A549 (cell line): Measurements from ENCODE around the gene FAM53B. TPM values are rescaled to one million over a fixed set of nuclear protein-coding genes. Genes with fewer than 3 reads are reported as not detected.

Experiments
- ATAC-seq, 2 experiments: fragments of 200-7000 bp in 1 of 2; fragments of >200 bp in 1 of 2; cut with Nextera tagmentation in 1 of 2; cut with Tn5 transposase in 1 of 2; 3 replicates each; pipeline versions ENCODE4 v1.8.0 to v1.9.1; 2018 to 2020; ENCODE audit warnings: mild to moderate bottlenecking in 1 of 2, moderate library complexity in 1 of 2
- CTCF ChIA-PET: fragments of 300-600 bp; sonication (Branson Sonifier 250); formaldehyde crosslinking; extraction: SDS; loops from one replicate; lab custom pipeline; 2021; ENCODE audit warnings: antibody characterized with exemption, inconsistent platforms; lab: Yijun Ruan, JAX
- POLR2A ChIA-PET: fragments of 350-600 bp; formaldehyde crosslinking; extraction: SDS; loops from one replicate; lab custom pipeline; 2021; ENCODE audit warnings: antibody characterized with exemption, inconsistent platforms; lab: Yijun Ruan, JAX
- DNase-seq, 2 experiments: peaks; one replicate each; pipeline versions ENCODE4 v3.0.0 to v3.0.0-alpha.2; 2011 to 2016; ENCODE audit warnings: low read depth in 1 of 2, low spot score in 1 of 2
- FAIRE-seq: peaks from 2 replicates; lab custom pipeline; 2011; peaks lifted over from hg19 to GRCh38; lab: Jason Lieb, UNC
- H3K27ac ChIP-seq, 2 experiments: fragments of >200 bp; sonication (Bioruptor Twin); formaldehyde crosslinking; 3 replicates each; pipeline ENCODE4 v1.5.1; 2016 to 2017
- H3K4me1 ChIP-seq: fragments of >200 bp; sonication (Bioruptor Twin); formaldehyde crosslinking; 3 replicates; pipeline ENCODE4 v1.6.1; 2016
- H3K4me2 ChIP-seq: fragments of >200 bp; sonication (Bioruptor Twin); formaldehyde crosslinking; 3 replicates; pipeline ENCODE4 v1.6.1; 2016
- H3K4me3 ChIP-seq: fragments of >200 bp; sonication (Bioruptor Twin); formaldehyde crosslinking; 3 replicates; pipeline ENCODE4 v1.5.1; 2016
- H3K9me3 ChIP-seq: fragments of >200 bp; sonication (Bioruptor Twin); formaldehyde crosslinking; 3 replicates; pipeline ENCODE4 v1.6.1; 2016
- BHLHE40 ChIP-seq: IDR thresholded peaks from 2 replicates; pipeline ENCODE4 v1.6.1; 2012; ENCODE audit warnings: low read depth, low read length, inconsistent platforms
- CBX8 ChIP-seq: fragments of 200-600 bp; sonication (generic); IDR thresholded peaks from 2 replicates; pipeline ENCODE4 v1.6.1; 2016
- CEBPB ChIP-seq, 2 experiments: fragments of >200 bp in 1 of 2; sonication (Bioruptor Twin) in 1 of 2; formaldehyde crosslinking in 1 of 2; IDR thresholded peaks; 2 replicates each; pipeline ENCODE4 v1.6.1; 2012 to 2016
- EHMT2 ChIP-seq: fragments of 200-600 bp; sonication (generic); IDR thresholded peaks from 2 replicates; pipeline ENCODE4 v1.6.1; 2016; ENCODE audit warnings: antibody characterized with exemption, low read depth, mild to moderate bottlenecking, moderate library complexity
- ESRRA ChIP-seq: fragments of 150-350 bp; IDR thresholded peaks from 2 replicates; pipeline ENCODE4 v1.6.1; 2014; ENCODE audit warnings: mild to moderate bottlenecking, low read length, borderline replicate concordance
- FOXS1 ChIP-seq: fragments of 250-450 bp; sonication (Bioruptor Pico); IDR thresholded peaks from 2 replicates; pipeline ENCODE4 v1.5.0; 2020; ENCODE audit warnings: mild to moderate bottlenecking, moderate library complexity
- GATA3 ChIP-seq: IDR thresholded peaks from 2 replicates; pipeline ENCODE4 v1.6.1; 2012; ENCODE audit warnings: borderline replicate concordance
- HOXA7 ChIP-seq: fragments of 250-450 bp; sonication (Bioruptor Pico); IDR thresholded peaks from 2 replicates; pipeline ENCODE4 v1.5.0; 2020; ENCODE audit warnings: mild to moderate bottlenecking, moderate library complexity
- HOXB13 ChIP-seq: fragments of 250-450 bp; sonication (Bioruptor Pico); IDR thresholded peaks from 2 replicates; pipeline ENCODE4 v1.5.0; 2020; ENCODE audit warnings: low read depth, mild to moderate bottlenecking, moderate library complexity
- HOXB5 ChIP-seq: fragments of 250-450 bp; sonication (Bioruptor Pico); IDR thresholded peaks from 2 replicates; pipeline ENCODE4 v1.5.0; 2020; ENCODE audit warnings: mild to moderate bottlenecking, moderate library complexity
- KDM1A ChIP-seq: fragments of 200-600 bp; sonication (generic); IDR thresholded peaks from 2 replicates; pipeline ENCODE4 v1.6.1; 2016; ENCODE audit warnings: low read depth, mild to moderate bottlenecking
- MAFK ChIP-seq: fragments of 450-650 bp; IDR thresholded peaks from 2 replicates; pipeline ENCODE4 v1.6.1; 2014; ENCODE audit not compliant: partially characterized antibody
- MYC ChIP-seq: IDR thresholded peaks from 2 replicates; pipeline ENCODE4 v1.6.1; 2012; ENCODE audit warnings: mild to moderate bottlenecking, inconsistent platforms, low read length, improper control_type of control experiment, borderline replicate concordance
- RFX5 ChIP-seq: fragments of 450-650 bp; IDR thresholded peaks from 2 replicates; pipeline ENCODE4 v1.7.1; 2014; ENCODE audit warnings: antibody characterized with exemption, mild to moderate bottlenecking, moderate library complexity
- SMC3 ChIP-seq: fragments of >200 bp; sonication (Bioruptor Twin); formaldehyde crosslinking; IDR thresholded peaks from 3 replicates; pipeline ENCODE4 v1.6.1; 2018; ENCODE audit warnings: inconsistent platforms
- TP53 ChIP-seq: fragments of 250-450 bp; sonication (Bioruptor Pico); IDR thresholded peaks from 2 replicates; pipeline ENCODE4 v1.5.0; 2021; ENCODE audit warnings: mild to moderate bottlenecking, moderate library complexity
- WGBS: methylation state at CpG from one replicate; pipeline ENCODE4 v1.1.6; 2017; ENCODE audit errors: missing lambda C conversion rate; 5-methylcytosine and 5-hydroxymethylcytosine counted together
- polyA plus RNA-seq, 4 experiments: library from polyadenylated mRNA; depleted of rRNA in 3 of 4; stranded (reverse); fragments of >200 nt; fragmentation: RNase III in 1 of 4; extraction: RNeasy Plus Mini Kit Qiagen cat#74134 plus additional on column Dnase treatment in 1 of 4; gene quantifications; 2 replicates in 3 of 4; 3 replicates in 1 of 4; pipeline ENCODE4 v1.2.3, GENCODE V29; 2011 to 2017
- TF ChIP-seq, protein P1 (sequence below): fragments of 150-350 bp; IDR thresholded peaks from 2 replicates; pipeline ENCODE4 v1.6.1; 2014; ENCODE audit warnings: low read depth, mild to moderate bottlenecking, low read length
- TF ChIP-seq, protein P2 (sequence below): fragments of 200-600 bp; sonication (generic); IDR thresholded peaks from 2 replicates; pipeline ENCODE4 v1.6.1; 2016; ENCODE audit warnings: antibody characterized with exemption, mild to moderate bottlenecking, moderate library complexity
- TF ChIP-seq, protein P3 (sequence below): IDR thresholded peaks from 2 replicates; pipeline ENCODE4 v1.6.1; 2012; ENCODE audit warnings: low read depth, borderline replicate concordance
- TF ChIP-seq, protein P4 (sequence below): IDR thresholded peaks from 2 replicates; pipeline ENCODE4 v1.6.1; 2012
- TF ChIP-seq, protein P5 (sequence below): fragments of >200 bp; sonication (Bioruptor Twin); formaldehyde crosslinking; IDR thresholded peaks from 2 replicates; pipeline ENCODE4 v1.6.1; 2016
- TF ChIP-seq, protein P6 (sequence below): fragments of 450-650 bp; IDR thresholded peaks from 2 replicates; pipeline ENCODE4 v1.6.1; 2014; ENCODE audit warnings: antibody characterized with exemption

The FAM53B gene
- polyA plus RNA-seq, 2 of the 4 experiments (the other 2 are of a cell fraction), result 5.1 to 8.5 TPM

DNA sequence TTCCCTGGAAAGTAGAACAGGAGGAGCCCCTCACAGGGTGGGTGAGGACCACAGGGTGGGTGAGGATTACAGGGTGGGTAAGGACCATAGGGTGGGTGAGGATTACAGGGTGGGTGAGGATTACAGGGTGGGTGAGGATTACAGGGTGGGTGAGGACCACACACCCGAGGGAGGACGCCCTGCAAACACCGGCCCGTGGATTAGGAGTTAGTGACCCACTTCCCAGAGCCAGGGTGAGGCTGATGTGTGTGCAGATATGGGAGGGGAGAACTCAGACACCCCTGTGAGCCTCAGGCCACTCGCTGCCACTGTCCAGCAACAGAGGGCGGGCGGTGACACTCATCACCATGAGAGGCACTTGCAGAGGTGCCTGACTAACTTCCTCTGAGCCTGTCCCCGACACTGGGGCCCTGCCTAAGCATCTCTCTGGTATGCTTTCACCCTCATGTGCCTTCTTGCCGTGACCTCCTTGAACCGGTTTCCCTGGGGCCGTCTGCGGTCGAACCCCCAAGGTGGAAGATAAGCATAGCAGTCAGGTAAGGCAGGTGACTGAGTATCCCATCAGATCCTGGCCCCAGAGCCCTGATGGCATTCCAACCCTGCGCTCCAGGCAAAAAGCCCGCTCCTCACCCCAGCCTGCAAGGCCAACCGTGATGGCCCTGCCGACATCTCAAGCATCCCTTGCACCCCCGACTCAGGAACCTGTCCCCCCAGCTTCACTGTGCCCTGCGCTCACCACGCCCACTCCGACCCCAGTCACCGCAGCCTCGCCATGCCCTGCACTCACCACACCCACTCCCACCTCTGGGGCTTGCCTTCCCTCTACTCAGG, 74.1 kb downstream of the FAM53B start:
- 88% methylated on average over 23 of the region's 23 CpGs for WGBS
- CTCF ChIA-PET, result no interaction called here
- Histone ChIP-seq H3K27ac (no peak overlapping the region), H3K9me3 (no peaks in the 10 kb centered on the region), H3K4me2 (no peak overlapping the region), H3K4me1 (peaks cover 11% of the 10 kb centered on the region; the same call in 2 of the 3 replicates)
- DNase-seq (no peak), FAIRE-seq (no peak), ATAC-seq (no peak)
- TF ChIP-seq, protein P1, sequence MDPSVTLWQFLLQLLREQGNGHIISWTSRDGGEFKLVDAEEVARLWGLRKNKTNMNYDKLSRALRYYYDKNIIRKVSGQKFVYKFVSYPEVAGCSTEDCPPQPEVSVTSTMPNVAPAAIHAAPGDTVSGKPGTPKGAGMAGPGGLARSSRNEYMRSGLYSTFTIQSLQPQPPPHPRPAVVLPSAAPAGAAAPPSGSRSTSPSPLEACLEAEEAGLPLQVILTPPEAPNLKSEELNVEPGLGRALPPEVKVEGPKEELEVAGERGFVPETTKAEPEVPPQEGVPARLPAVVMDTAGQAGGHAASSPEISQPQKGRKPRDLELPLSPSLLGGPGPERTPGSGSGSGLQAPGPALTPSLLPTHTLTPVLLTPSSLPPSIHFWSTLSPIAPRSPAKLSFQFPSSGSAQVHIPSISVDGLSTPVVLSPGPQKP, result no peak
- TF ChIP-seq, protein P2, sequence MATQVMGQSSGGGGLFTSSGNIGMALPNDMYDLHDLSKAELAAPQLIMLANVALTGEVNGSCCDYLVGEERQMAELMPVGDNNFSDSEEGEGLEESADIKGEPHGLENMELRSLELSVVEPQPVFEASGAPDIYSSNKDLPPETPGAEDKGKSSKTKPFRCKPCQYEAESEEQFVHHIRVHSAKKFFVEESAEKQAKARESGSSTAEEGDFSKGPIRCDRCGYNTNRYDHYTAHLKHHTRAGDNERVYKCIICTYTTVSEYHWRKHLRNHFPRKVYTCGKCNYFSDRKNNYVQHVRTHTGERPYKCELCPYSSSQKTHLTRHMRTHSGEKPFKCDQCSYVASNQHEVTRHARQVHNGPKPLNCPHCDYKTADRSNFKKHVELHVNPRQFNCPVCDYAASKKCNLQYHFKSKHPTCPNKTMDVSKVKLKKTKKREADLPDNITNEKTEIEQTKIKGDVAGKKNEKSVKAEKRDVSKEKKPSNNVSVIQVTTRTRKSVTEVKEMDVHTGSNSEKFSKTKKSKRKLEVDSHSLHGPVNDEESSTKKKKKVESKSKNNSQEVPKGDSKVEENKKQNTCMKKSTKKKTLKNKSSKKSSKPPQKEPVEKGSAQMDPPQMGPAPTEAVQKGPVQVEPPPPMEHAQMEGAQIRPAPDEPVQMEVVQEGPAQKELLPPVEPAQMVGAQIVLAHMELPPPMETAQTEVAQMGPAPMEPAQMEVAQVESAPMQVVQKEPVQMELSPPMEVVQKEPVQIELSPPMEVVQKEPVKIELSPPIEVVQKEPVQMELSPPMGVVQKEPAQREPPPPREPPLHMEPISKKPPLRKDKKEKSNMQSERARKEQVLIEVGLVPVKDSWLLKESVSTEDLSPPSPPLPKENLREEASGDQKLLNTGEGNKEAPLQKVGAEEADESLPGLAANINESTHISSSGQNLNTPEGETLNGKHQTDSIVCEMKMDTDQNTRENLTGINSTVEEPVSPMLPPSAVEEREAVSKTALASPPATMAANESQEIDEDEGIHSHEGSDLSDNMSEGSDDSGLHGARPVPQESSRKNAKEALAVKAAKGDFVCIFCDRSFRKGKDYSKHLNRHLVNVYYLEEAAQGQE, result no peak
- TF ChIP-seq ESRRA (no peak), MYC (no peak), SMC3 (no peak), HOXA7 (CRISPR knock-in tag) (no peak), BHLHE40 (no peak), KDM1A (no peak)
- TF ChIP-seq, all 56 proteins: peak for 0
- no peak overlapping the region for H3K4me3 ChIP-seq
- POLR2A ChIA-PET, result no interaction called here

DNA sequence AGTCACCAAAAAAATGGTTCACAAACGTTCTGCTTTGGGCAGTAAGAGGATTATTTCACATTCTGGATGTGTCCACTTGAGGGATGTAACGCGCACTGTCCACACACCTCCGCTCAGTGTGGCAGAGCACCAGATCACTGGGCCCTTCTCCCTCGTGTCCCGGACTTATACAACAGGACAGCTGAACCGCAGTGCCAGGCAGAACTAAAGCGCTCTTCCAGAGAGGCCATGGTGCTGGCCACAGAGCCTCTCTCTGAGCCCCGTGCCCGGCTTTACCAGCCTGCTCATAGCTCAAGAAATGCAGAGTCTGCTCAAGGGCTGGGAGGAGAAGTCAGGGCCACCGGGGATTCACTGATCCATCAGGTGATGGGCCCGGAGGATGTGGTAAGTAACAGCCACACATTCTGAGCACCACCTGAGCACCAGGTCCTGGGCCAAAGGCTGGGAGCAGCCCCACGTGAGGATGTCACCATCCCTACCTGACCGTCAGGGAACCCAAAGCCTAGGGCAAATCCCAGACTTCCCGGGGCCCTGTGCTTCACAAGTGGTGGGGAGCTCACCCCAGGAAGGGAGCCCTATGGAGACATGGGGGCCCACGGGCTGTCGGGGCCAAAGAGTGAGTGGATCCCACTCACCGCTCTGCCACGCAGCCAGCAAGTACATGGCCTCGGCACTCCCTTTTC, 74.9 kb downstream of the FAM53B start:
- no peaks in the 10 kb centered on the region for H3K9me3 ChIP-seq
- H3K4me1 ChIP-seq, result peaks cover 11% of the 10 kb centered on the region; the same call in 2 of the 3 replicates
- H3K4me2 ChIP-seq, result no peak overlapping the region
- ATAC-seq, result no peak
- no peak for FAIRE-seq
- ChIA-PET POLR2A (no interaction called here), CTCF (no interaction called here)
- no peak overlapping the region for H3K27ac ChIP-seq
- no peak for DNase-seq
- H3K4me3 ChIP-seq, result no peak overlapping the region
- TF ChIP-seq, protein P3, sequence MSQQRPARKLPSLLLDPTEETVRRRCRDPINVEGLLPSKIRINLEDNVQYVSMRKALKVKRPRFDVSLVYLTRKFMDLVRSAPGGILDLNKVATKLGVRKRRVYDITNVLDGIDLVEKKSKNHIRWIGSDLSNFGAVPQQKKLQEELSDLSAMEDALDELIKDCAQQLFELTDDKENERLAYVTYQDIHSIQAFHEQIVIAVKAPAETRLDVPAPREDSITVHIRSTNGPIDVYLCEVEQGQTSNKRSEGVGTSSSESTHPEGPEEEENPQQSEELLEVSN, result no peak
- TF ChIP-seq BHLHE40 (no peak), FOXS1 (CRISPR knock-in tag) (no peak)
- WGBS, result 92% methylated on average over 20 of the region's 20 CpGs

DNA sequence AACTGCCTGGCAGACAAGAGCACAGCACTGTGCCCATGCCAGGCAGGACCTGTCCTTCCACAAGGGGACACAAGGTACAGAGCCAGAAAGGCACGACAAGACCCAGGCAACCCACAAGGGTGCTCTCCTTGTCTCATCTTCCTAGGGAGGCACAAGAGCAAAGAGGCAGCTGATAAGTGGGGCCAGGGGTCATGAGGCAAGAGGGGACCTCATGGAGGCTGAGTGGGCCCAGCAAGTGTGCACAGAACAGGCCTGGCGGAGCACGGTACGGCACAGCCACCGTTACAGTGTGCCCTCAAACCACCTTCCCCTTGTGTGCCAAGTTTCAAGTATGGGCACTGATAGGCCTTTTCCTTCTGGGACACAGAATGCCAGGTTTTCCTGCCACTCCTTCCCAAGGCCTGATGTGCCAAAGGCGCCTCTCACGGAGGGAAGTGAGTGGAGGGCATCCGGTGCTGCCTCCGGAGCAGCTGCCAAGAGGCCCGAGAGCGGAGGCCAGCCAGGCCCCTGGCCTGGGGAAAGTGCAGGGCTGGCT, 75.6 kb downstream of the FAM53B start:
- no peak for FAIRE-seq
- WGBS, result 86% methylated on average over 11 of the region's 11 CpGs
- no peak for TF ChIP-seq CEBPB (IDR thresholded peaks at IDR 0.05)
- TF ChIP-seq MAFK, result no peak
- no peak for TF ChIP-seq RFX5
- TF ChIP-seq, protein P3, result no peak
- TF ChIP-seq, protein P4, sequence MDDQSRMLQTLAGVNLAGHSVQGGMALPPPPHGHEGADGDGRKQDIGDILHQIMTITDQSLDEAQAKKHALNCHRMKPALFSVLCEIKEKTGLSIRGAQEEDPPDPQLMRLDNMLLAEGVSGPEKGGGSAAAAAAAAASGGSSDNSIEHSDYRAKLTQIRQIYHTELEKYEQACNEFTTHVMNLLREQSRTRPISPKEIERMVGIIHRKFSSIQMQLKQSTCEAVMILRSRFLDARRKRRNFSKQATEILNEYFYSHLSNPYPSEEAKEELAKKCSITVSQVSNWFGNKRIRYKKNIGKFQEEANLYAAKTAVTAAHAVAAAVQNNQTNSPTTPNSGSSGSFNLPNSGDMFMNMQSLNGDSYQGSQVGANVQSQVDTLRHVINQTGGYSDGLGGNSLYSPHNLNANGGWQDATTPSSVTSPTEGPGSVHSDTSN, result no peak
- TF ChIP-seq, protein P5, sequence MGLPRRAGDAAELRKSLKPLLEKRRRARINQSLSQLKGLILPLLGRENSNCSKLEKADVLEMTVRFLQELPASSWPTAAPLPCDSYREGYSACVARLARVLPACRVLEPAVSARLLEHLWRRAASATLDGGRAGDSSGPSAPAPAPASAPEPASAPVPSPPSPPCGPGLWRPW, result no peak
- TF ChIP-seq EHMT2, result no peak
- TF ChIP-seq ESRRA, result no peak
- TF ChIP-seq GATA3, result no peak
- TF ChIP-seq BHLHE40, result no peak
- no peak for TF ChIP-seq HOXB13 (CRISPR knock-in tag)
- TF ChIP-seq, protein P6, sequence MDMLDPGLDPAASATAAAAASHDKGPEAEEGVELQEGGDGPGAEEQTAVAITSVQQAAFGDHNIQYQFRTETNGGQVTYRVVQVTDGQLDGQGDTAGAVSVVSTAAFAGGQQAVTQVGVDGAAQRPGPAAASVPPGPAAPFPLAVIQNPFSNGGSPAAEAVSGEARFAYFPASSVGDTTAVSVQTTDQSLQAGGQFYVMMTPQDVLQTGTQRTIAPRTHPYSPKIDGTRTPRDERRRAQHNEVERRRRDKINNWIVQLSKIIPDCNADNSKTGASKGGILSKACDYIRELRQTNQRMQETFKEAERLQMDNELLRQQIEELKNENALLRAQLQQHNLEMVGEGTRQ, result no peak
- TF ChIP-seq CBX8, result no peak
- no peak for TF ChIP-seq HOXB5 (CRISPR knock-in tag)
- no peak for TF ChIP-seq TP53

More for the DNA sequence above, 75.6 kb downstream of the FAM53B start:
- Histone ChIP-seq H3K9me3 (no peaks in the 10 kb centered on the region), H3K4me2 (no peak overlapping the region), H3K27ac (no peak overlapping the region), H3K4me3 (no peak overlapping the region), H3K4me1 (peaks cover 11% of the 10 kb centered on the region; the same call in 2 of the 3 replicates)
- CTCF ChIA-PET, result no interaction called here
- POLR2A ChIA-PET, result no interaction called here
- ATAC-seq (no peak), DNase-seq (no peak)
